K562 (cell line): ENCODE measurements around the gene UVRAG. TPM values are rescaled to one million over a fixed set of nuclear protein-coding genes. Genes with fewer than 3 reads are reported as not detected.

Experiments used
- ATAC-seq: fragments of 200-7000 bp; cut with Tn5 transposase; 3 replicates; pipeline ENCODE4 v1.9.1; 2020; ENCODE audit warnings: moderate library complexity
- BruUV-seq: library from RNA; stranded (reverse); fragments of 400-500 nt; replicated peaks from 2 replicates; lab custom pipeline; 2021; lab: Mats Ljungman, UMichigan
- CTCF ChIA-PET: fragments of 300-600 bp; formaldehyde crosslinking; extraction: SDS; loops from one replicate; lab custom pipeline; 2021; ENCODE audit warnings: low intra/inter-chr PET ratio; lab: Yijun Ruan, JAX
- POLR2A ChIA-PET: fragments of 300-600, 350-650 bp; sonication (Branson Sonifier 250); formaldehyde crosslinking; extraction: SDS; loops from one replicate; lab custom pipeline; 2021; ENCODE audit warnings: antibody characterized with exemption, inconsistent platforms; lab: Yijun Ruan, JAX
- DNase-seq, 4 experiments: peaks; one replicate each; pipeline versions ENCODE4 v3.0.0 to v3.0.0-alpha.2; 2011 to 2018; ENCODE audit warnings: low spot score in 3 of 4, mixed read lengths in 3 of 4; ENCODE audit errors: extremely low read depth in 1 of 4
- FAIRE-seq: peaks from 2 replicates; lab custom pipeline; 2011; peaks lifted over from hg19 to GRCh38; lab: Jason Lieb, UNC
- H2AFZ ChIP-seq: 2 replicates; pipeline ENCODE4 v1.6.0; 2011; ENCODE audit warnings: low read depth, low read length, control low read depth, inconsistent platforms
- H3K27ac ChIP-seq: fragments of 200-600 bp; 3 replicates; pipeline ENCODE4 v1.8.0; 2011; ENCODE audit warnings: low read depth, mild to moderate bottlenecking, control low read depth, inconsistent platforms, low read length, moderate library complexity, mixed read lengths; ENCODE audit errors: extremely low read depth
- H3K27me3 ChIP-seq, 2 experiments: fragments of 300-600 bp in 1 of 2; 2 replicates in 1 of 2; 3 replicates in 1 of 2; pipeline versions ENCODE4 v1.6.0 to v1.8.0; 2011; ENCODE audit warnings: inconsistent platforms in 2 of 2, low read length in 2 of 2, mild to moderate bottlenecking in 1 of 2, mixed read lengths in 1 of 2, moderate library complexity in 1 of 2; ENCODE audit not compliant: control insufficient read depth in 2 of 2, insufficient read depth in 2 of 2
- H3K36me3 ChIP-seq: fragments of 300-600 bp; 3 replicates; pipeline ENCODE4 v1.8.0; 2011; ENCODE audit warnings: mild to moderate bottlenecking, low read length, inconsistent platforms; ENCODE audit not compliant: control insufficient read depth, insufficient read depth
- H3K4me1 ChIP-seq, 2 experiments: fragments of 200-600 bp in 1 of 2; replicated peaks in 1 of 2; 2 replicates in 1 of 2; 3 replicates in 1 of 2; pipeline versions ENCODE4 v1.5.1 to v1.8.0; 2011; ENCODE audit warnings: inconsistent platforms in 2 of 2, low read length in 2 of 2, mild to moderate bottlenecking in 1 of 2, mixed read lengths in 1 of 2, moderate library complexity in 1 of 2; ENCODE audit not compliant: control insufficient read depth in 2 of 2, insufficient read depth in 2 of 2
- H3K4me2 ChIP-seq: 2 replicates; pipeline ENCODE4 v1.6.1; 2011; ENCODE audit warnings: low read length, control low read depth, inconsistent platforms, mixed read lengths; ENCODE audit not compliant: insufficient read depth
- H3K4me3 ChIP-seq: fragments of 200-600 bp; sonication (generic), shearing (Covaris generic); 2 replicates; pipeline ENCODE4 v1.5.1; 2016; ENCODE audit warnings: control low read depth, inconsistent platforms
- H3K79me2 ChIP-seq: fragments of 200-600 bp; 3 replicates; pipeline ENCODE4 v1.8.0; 2011; ENCODE audit warnings: low read length, inconsistent platforms; ENCODE audit not compliant: control insufficient read depth, insufficient read depth
- H3K9ac ChIP-seq, 2 experiments: 2 replicates each; pipeline versions ENCODE4 v1.6.0 to v1.6.1; 2011; ENCODE audit warnings: low read depth in 2 of 2, low read length in 2 of 2, control low read depth in 1 of 2, inconsistent platforms in 1 of 2, mild to moderate bottlenecking in 1 of 2, mixed read lengths in 1 of 2; ENCODE audit not compliant: insufficient read depth in 1 of 2
- H3K9me1 ChIP-seq: one replicate; pipeline ENCODE4 v1.6.0; 2011; ENCODE audit warnings: inconsistent platforms, mild to moderate bottlenecking, low read length, moderate library complexity; ENCODE audit not compliant: control insufficient read depth, insufficient read depth
- H3K9me3 ChIP-seq: replicated peaks from 2 replicates; pipeline ENCODE4 v1.5.1; 2011; ENCODE audit warnings: low read depth, low read length, inconsistent platforms; ENCODE audit not compliant: control insufficient read depth, insufficient read depth
- H4K20me1 ChIP-seq: replicated peaks from 2 replicates; pipeline ENCODE4 v1.6.1; 2011; ENCODE audit warnings: low read length, inconsistent platforms, mixed read lengths; ENCODE audit not compliant: control insufficient read depth, insufficient read depth
- ADNP ChIP-seq: fragments of 200-800 bp; sonication (Bioruptor generic); IDR thresholded peaks from 2 replicates; pipeline ENCODE4 v1.6.1; 2016; ENCODE audit warnings: missing genetic modification characterization, missing compliant biosample characterization
- ARID1B ChIP-seq: fragments of 450-650 bp; IDR thresholded peaks from 2 replicates; pipeline ENCODE4 v1.6.1; 2016; ENCODE audit warnings: antibody characterized with exemption, mild to moderate bottlenecking, inconsistent platforms
- C11orf30 ChIP-seq: fragments of 450-650 bp; IDR thresholded peaks from 2 replicates; pipeline ENCODE4 v1.6.1; 2016; ENCODE audit warnings: low read depth, mild to moderate bottlenecking
- CTBP1 ChIP-seq: fragments of 450-650 bp; IDR thresholded peaks from 2 replicates; pipeline ENCODE4 v1.6.1; 2016; ENCODE audit warnings: borderline replicate concordance
- FOSL1 ChIP-seq: fragments of 200-800 bp; sonication (Bioruptor generic); conservative IDR thresholded peaks from 2 replicates; pipeline ENCODE4 v1.6.1; 2016; ENCODE audit warnings: missing genetic modification characterization, missing compliant biosample characterization
- FOXA3 ChIP-seq, 2 experiments: fragments of 450-650 bp in 1 of 2; sonication (generic) in 1 of 2; formaldehyde crosslinking; IDR thresholded peaks in 1 of 2; conservative IDR thresholded peaks in 1 of 2; 2 replicates each; pipeline versions ENCODE4 v1.4.0 to v1.8.0; 2020 to 2022; ENCODE audit warnings: mild to moderate bottlenecking in 2 of 2, missing genetic modification reagents in 1 of 2
- GTF3C2 ChIP-seq: IDR thresholded peaks from 3 replicates; pipeline ENCODE4 v1.6.1; 2011; ENCODE audit warnings: borderline replicate concordance, mild to moderate bottlenecking, moderate library complexity; ENCODE audit not compliant: insufficient read length; ENCODE audit errors: extremely low read depth
- KDM1A ChIP-seq, 2 experiments: fragments of 450-650 bp; IDR thresholded peaks; 2 replicates each; pipeline ENCODE4 v1.6.1; 2016; ENCODE audit warnings: mild to moderate bottlenecking in 2 of 2
- LCOR ChIP-seq: sonication (generic); formaldehyde crosslinking; IDR thresholded peaks from 2 replicates; pipeline ENCODE4 v1.8.0; 2022; ENCODE audit warnings: mild to moderate bottlenecking, missing genetic modification reagents
- MTA1 ChIP-seq: fragments of 450-650 bp; IDR thresholded peaks from 2 replicates; pipeline ENCODE4 v1.6.1; 2017; ENCODE audit warnings: borderline replicate concordance
- NBN ChIP-seq: fragments of 450-650 bp; IDR thresholded peaks from 2 replicates; pipeline ENCODE4 v1.6.1; 2016; ENCODE audit warnings: low read depth, mild to moderate bottlenecking
- RCOR1 ChIP-seq, 2 experiments: IDR thresholded peaks; 2 replicates each; pipeline ENCODE4 v1.6.1; 2012; ENCODE audit warnings: low read depth in 2 of 2, low read length in 2 of 2, borderline replicate concordance in 1 of 2, improper control_type of control experiment in 1 of 2
- SMARCE1 ChIP-seq: fragments of 450-650 bp; IDR thresholded peaks from 2 replicates; pipeline ENCODE4 v1.7.1; 2016; ENCODE audit warnings: mild to moderate bottlenecking
- SOX6 ChIP-seq: fragments of 450-650 bp; IDR thresholded peaks from 2 replicates; pipeline ENCODE4 v1.6.1; 2014; ENCODE audit warnings: mild to moderate bottlenecking
- TARDBP ChIP-seq: fragments of 450-650 bp; IDR thresholded peaks from 2 replicates; pipeline ENCODE4 v1.6.1; 2016
- ZEB2 ChIP-seq: fragments of 450-650 bp; IDR thresholded peaks from 2 replicates; pipeline ENCODE4 v1.6.1; 2016
- ZFP36 ChIP-seq: fragments of 150-350 bp; IDR thresholded peaks from 2 replicates; pipeline ENCODE4 v1.6.1; 2018; ENCODE audit warnings: low read length, low read depth; ENCODE audit not compliant: partially characterized antibody
- ZFX ChIP-seq: sonication (generic); formaldehyde crosslinking; IDR thresholded peaks from 2 replicates; pipeline ENCODE4 v1.8.0; 2022; ENCODE audit warnings: mild to moderate bottlenecking, missing genetic modification reagents, moderate library complexity
- ZNF436 ChIP-seq: fragments of 250-450, 450-650 bp; sonication (Bioruptor Pico); formaldehyde crosslinking; IDR thresholded peaks from 2 replicates; pipeline ENCODE4 v1.7.0; 2020; ENCODE audit warnings: mild to moderate bottlenecking
- WGBS: fragments of 100-300 bp; shearing (Covaris generic); methylation state at CpG from one replicate; pipeline ENCODE4 v1.1.6; 2016; ENCODE audit warnings: low coverage, mixed read lengths; ENCODE audit not compliant: insufficient coverage; ENCODE audit errors: missing lambda C conversion rate; 5-methylcytosine and 5-hydroxymethylcytosine counted together
- in situ Hi-C: fragments of 300-500 bp; cut with MboI; formaldehyde crosslinking; loops from 4 replicates; pipeline ENCODE4 v1.15.0; 2018; ENCODE audit warnings: inconsistent platforms, mixed read lengths
- intact Hi-C: fragments of 100-400 bp; cut with micrococcal nuclease; formaldehyde crosslinking; loops from 2 replicates; pipeline ENCODE4 v1.14.2; 2022
- polyA plus RNA-seq, 8 experiments: library from polyadenylated mRNA; depleted of rRNA in 4 of 8; stranded (reverse) in 5 of 8; unstranded in 3 of 8; fragments of >200 nt; fragmentation: Nextera tagmentation in 2 of 8; fragmentation: Illumina TruSeq in 1 of 8; extraction: Ambion mirVana in 2 of 8; extraction: Trizol in 1 of 8; gene quantifications; 2 replicates each; pipeline versions ENCODE4 v1.2.1 to v1.2.3, GENCODE V29; 2011 to 2014; ENCODE audit warnings: inconsistent platforms in 1 of 8, missing spikeins in 1 of 8
- total RNA-seq, 7 experiments: library from RNA; depleted of rRNA in 6 of 7; stranded (reverse); fragments of >200 nt in 6 of 7; fragmentation: Illumina TruSeq in 2 of 7; extraction: Trizol in 2 of 7; gene quantifications; 2 replicates each; pipeline versions ENCODE4 v1.2.1 to v1.2.3, GENCODE V29; 2011 to 2021; ENCODE audit warnings: low replicate concordance in 1 of 7
- TF ChIP-seq, protein P1 (sequence below): IDR thresholded peaks from 2 replicates; pipeline ENCODE4 v1.6.1; 2012; ENCODE audit warnings: low read depth, low read length, improper control_type of control experiment, borderline replicate concordance

The UVRAG gene
- total and polyA plus RNA-seq, 9 of the 15 experiments (the other 6 are each of a cell fraction or from before 2014, with no cell fraction given), result 3.1 to 17.8 (median 12.4) TPM

- no peaks in the 10 kb centered on the region for H3K27me3 ChIP-seq
- H3K79me2 ChIP-seq, result peaks cover 36% of the 10 kb centered on the region
- H3K9me3 ChIP-seq, result no peaks in the 10 kb centered on the region
- H3K27ac ChIP-seq, result peak overlapping the region; percentile 79; the same call in 1 of the 3 replicates
- FAIRE-seq (no peak), DNase-seq (peak in 1 of 4 experiments; percentile 26), ATAC-seq (no peak)
- 43% methylated on average over 1 of the region's 1 CpG for WGBS
- H3K9me1 ChIP-seq, result no peaks in the 10 kb centered on the region
- H3K9ac ChIP-seq, result peak overlapping the region; percentile 31 to 75; a peak in 2 of 4 replicates
- no TSS peak for BruUV-seq
- H4K20me1 ChIP-seq, result no peaks in the 10 kb centered on the region; the same call in 1 of the 2 replicates
- H3K4me1 ChIP-seq, result peaks cover 14 to 28% of the 10 kb centered on the region in 2 experiments
- in situ Hi-C loops (no loop called here), intact Hi-C loops (no loop called here)
- no peak overlapping the region for H3K4me3 ChIP-seq
- POLR2A ChIA-PET, result interaction anchor here (0.7 to 2.7 kb wide), 4 partner anchors 10 to 831 kb away, joined by 3 to 11 read pairs (median 4); no protein-coding TSS in a partner anchor
- H3K36me3 ChIP-seq, result no peaks in the 10 kb centered on the region
- CTCF ChIA-PET, result no interaction called here
- peak overlapping the region; percentile 98 for H2AFZ ChIP-seq
- H3K4me2 ChIP-seq, result peak overlapping the region; percentile 84; the same call in 1 of the 2 replicates
- TF ChIP-seq ADNP (tag), result peak; percentile 85
- peak; percentile 68; the same call in 1 of the 2 replicates for TF ChIP-seq NBN
- 0 out of 2 replicates have a peak, but pooled peaks have one; percentile 33 for TF ChIP-seq CTBP1
- peak; percentile 91 for TF ChIP-seq FOSL1
- TF ChIP-seq ARID1B, result peak; percentile 60
- peak; percentile 31; the same call in 1 of the 2 replicates for TF ChIP-seq C11orf30
- TF ChIP-seq SOX6, result 0 out of 2 replicates have a peak, but pooled peaks have one; percentile 22
- TF ChIP-seq KDM1A (IDR thresholded peaks at IDR 0.05), result peak in 1 of 2 experiments; percentile 42; a peak in 2 of 4 replicates
- peak; percentile 54 for TF ChIP-seq GTF3C2
- TF ChIP-seq ZFX (CRISPR knock-in tag), result no peak
- 0 out of 2 replicates have a peak, but pooled peaks have one; percentile 9 for TF ChIP-seq LCOR (CRISPR knock-in tag)
- peak; percentile 84 for TF ChIP-seq SMARCE1
- peak; percentile 44; the same call in 1 of the 2 replicates for TF ChIP-seq MTA1
- 0 out of 2 replicates have a peak, but pooled peaks have one; percentile 35 for TF ChIP-seq TARDBP
- TF ChIP-seq ZFP36, result peak; percentile 100
- peak in 1 of 2 experiments; percentile 36; a peak in 1 of 4 replicates for TF ChIP-seq FOXA3 (CRISPR knock-in tag; conservative IDR thresholded peaks at IDR 0.05 in 1 of 2, IDR thresholded peaks at IDR 0.05 in 1 of 2)
- peak; percentile 45; the same call in 1 of the 2 replicates for TF ChIP-seq ZEB2
- TF ChIP-seq ZNF436 (CRISPR knock-in tag), result peak; percentile 94
- TF ChIP-seq, protein P1, sequence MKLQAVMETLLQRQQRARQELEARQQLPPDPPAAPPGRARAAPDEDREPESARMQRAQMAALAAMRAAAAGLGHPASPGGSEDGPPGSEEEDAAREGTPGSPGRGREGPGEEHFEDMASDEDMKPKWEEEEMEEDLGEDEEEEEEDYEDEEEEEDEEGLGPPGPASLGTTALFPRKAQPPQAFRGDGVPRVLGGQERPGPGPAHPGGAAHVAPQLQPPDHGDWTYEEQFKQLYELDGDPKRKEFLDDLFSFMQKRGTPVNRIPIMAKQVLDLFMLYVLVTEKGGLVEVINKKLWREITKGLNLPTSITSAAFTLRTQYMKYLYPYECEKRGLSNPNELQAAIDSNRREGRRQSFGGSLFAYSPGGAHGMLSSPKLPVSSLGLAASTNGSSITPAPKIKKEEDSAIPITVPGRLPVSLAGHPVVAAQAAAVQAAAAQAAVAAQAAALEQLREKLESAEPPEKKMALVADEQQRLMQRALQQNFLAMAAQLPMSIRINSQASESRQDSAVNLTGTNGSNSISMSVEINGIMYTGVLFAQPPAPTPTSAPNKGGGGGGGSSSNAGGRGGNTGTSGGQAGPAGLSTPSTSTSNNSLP, result peak; percentile 36; the same call in 1 of the 2 replicates
- TF ChIP-seq RCOR1 (IDR thresholded peaks at IDR 0.05; ENCODE audit: borderline replicate concordance in 1 of 2, low read depth in 2 of 2, low read length in 2 of 2), result peak in 1 of 2 experiments; percentile 74; a peak in 2 of 4 replicates
Measured at GRCh38 chr11:75813622-75814039, 1.4 kb upstream of the UVRAG start.
